HEK293 (cell line): ENCODE measurements around the gene DUSP3.
A peak's percentile ranks its signal among the peaks of the same experiment; 100 is the strongest.

Source experiments
- CTCF ChIP-seq: fragments of 450-650 bp; formaldehyde crosslinking; IDR thresholded peaks from 2 replicates; pipeline ENCODE4 v1.5.1; 2016; ENCODE audit warnings: missing biosample characterization, missing genetic modification characterization
- IKZF3 ChIP-seq: fragments of 450-650 bp; IDR thresholded peaks from 2 replicates; pipeline ENCODE4 v1.5.0; 2018; ENCODE audit warnings: missing biosample characterization, mild to moderate bottlenecking, missing genetic modification characterization, moderate library complexity
- KLF16 ChIP-seq: fragments of 450-650 bp; formaldehyde crosslinking; IDR thresholded peaks from 2 replicates; pipeline ENCODE4 v1.5.1; 2017; ENCODE audit warnings: missing biosample characterization, missing genetic modification characterization
- ZNF398 ChIP-seq: fragments of 450-650 bp; formaldehyde crosslinking; IDR thresholded peaks from 2 replicates; pipeline ENCODE4 v1.5.1; 2017; ENCODE audit warnings: missing biosample characterization, missing genetic modification characterization
- ZNF423 ChIP-seq: fragments of 450-650 bp; formaldehyde crosslinking; IDR thresholded peaks from 2 replicates; pipeline ENCODE4 v1.5.1; 2016; ENCODE audit warnings: missing biosample characterization, missing genetic modification characterization

- TF ChIP-seq CTCF (tag by site-specific recombination) (no peak), KLF16 (peak; percentile 36; the same call in 1 of the 2 replicates), ZNF398 (tag by site-specific recombination) (no peak), ZNF423 (no peak), IKZF3 (tag by site-specific recombination) (no peak)
Observed at GRCh38 chr17:43791589-43791988, 12.8 kb upstream of the DUSP3 start.
